H9 (cell line): ENCODE measurements around the gene TGFBR2. TPM values are rescaled to one million over a fixed set of nuclear protein-coding genes. Genes with fewer than 3 reads are reported as not detected.

Experiments used
- DNase-seq: peaks from one replicate; pipeline ENCODE4 v3.0.0-alpha.2; 2017
- H2AFZ ChIP-seq: one replicate; pipeline ENCODE4 v1.6.1; 2013; ENCODE audit warnings: mild to moderate bottlenecking, low read length, control low read depth, moderate library complexity
- H2AK5ac ChIP-seq: 2 replicates; pipeline ENCODE4 v1.6.1; 2013; ENCODE audit warnings: low read length, control low read depth, mixed read lengths; ENCODE audit not compliant: insufficient read length
- H2BK120ac ChIP-seq: one replicate; pipeline ENCODE4 v1.6.1; 2013; ENCODE audit warnings: low read depth, mild to moderate bottlenecking, low read length, control low read depth, inconsistent platforms; ENCODE audit not compliant: poor library complexity, severe bottlenecking
- H2BK12ac ChIP-seq: 2 replicates; pipeline ENCODE4 v1.6.1; 2013; ENCODE audit warnings: low read length, control low read depth, mixed read lengths, low read depth; ENCODE audit not compliant: insufficient read length
- H2BK15ac ChIP-seq: 2 replicates; pipeline ENCODE4 v1.6.1; 2013; ENCODE audit warnings: low read depth, low read length, control low read depth
- H2BK20ac ChIP-seq: one replicate; pipeline ENCODE4 v1.6.1; 2013; ENCODE audit warnings: low read depth, mild to moderate bottlenecking, low read length, control low read depth, inconsistent platforms; ENCODE audit not compliant: poor library complexity, severe bottlenecking
- H2BK5ac ChIP-seq: 2 replicates; pipeline ENCODE4 v1.6.1; 2013; ENCODE audit warnings: low read length, control low read depth, mixed read lengths; ENCODE audit not compliant: insufficient read length
- H3K14ac ChIP-seq: 2 replicates; pipeline ENCODE4 v1.6.1; 2013; ENCODE audit warnings: low read length, control low read depth; ENCODE audit not compliant: insufficient read depth
- H3K18ac ChIP-seq: 2 replicates; pipeline ENCODE4 v1.6.1; 2013; ENCODE audit warnings: low read depth, mild to moderate bottlenecking, mixed read lengths, low read length, control low read depth; ENCODE audit not compliant: insufficient read length
- H3K23ac ChIP-seq: 2 replicates; pipeline ENCODE4 v1.6.1; 2013; ENCODE audit warnings: low read length, control low read depth, mixed read lengths, low read depth; ENCODE audit not compliant: insufficient read length
- H3K23me2 ChIP-seq: 2 replicates; pipeline ENCODE4 v1.6.1; 2013; ENCODE audit warnings: low read depth, mild to moderate bottlenecking, mixed read lengths, low read length, control low read depth; ENCODE audit not compliant: insufficient read length, poor library complexity, severe bottlenecking
- H3K27ac ChIP-seq: 2 replicates; pipeline ENCODE4 v1.5.1; 2013; ENCODE audit warnings: low read length, control low read depth, mixed read lengths, low read depth; ENCODE audit not compliant: insufficient read length
- H3K27me3 ChIP-seq: 2 replicates; pipeline ENCODE4 v1.6.1; 2013; ENCODE audit warnings: low read length, control low read depth, inconsistent platforms; ENCODE audit not compliant: insufficient read depth
- H3K4ac ChIP-seq: 2 replicates; pipeline ENCODE4 v1.6.1; 2013; ENCODE audit warnings: low read depth, mild to moderate bottlenecking, control low read depth, inconsistent platforms, low read length, moderate library complexity
- H3K4me1 ChIP-seq: 2 replicates; pipeline ENCODE4 v1.6.1; 2013; ENCODE audit warnings: low read length, control low read depth, inconsistent platforms; ENCODE audit not compliant: insufficient read depth
- H3K4me2 ChIP-seq: 2 replicates; pipeline ENCODE4 v1.6.1; 2013; ENCODE audit warnings: low read length, control low read depth, mixed read lengths; ENCODE audit not compliant: insufficient read length, insufficient read depth
- H3K56ac ChIP-seq: 2 replicates; pipeline ENCODE4 v1.6.1; 2013; ENCODE audit warnings: low read depth, mild to moderate bottlenecking, mixed read lengths, low read length, control low read depth; ENCODE audit not compliant: insufficient read length
- H3K79me1 ChIP-seq: 2 replicates; pipeline ENCODE4 v1.6.1; 2013; ENCODE audit warnings: low read depth, mild to moderate bottlenecking, moderate library complexity, low read length, control low read depth, inconsistent platforms; ENCODE audit not compliant: insufficient read depth, poor library complexity, severe bottlenecking
- H3K79me2 ChIP-seq: 2 replicates; pipeline ENCODE4 v1.6.1; 2013; ENCODE audit warnings: low read length, control low read depth, inconsistent platforms; ENCODE audit not compliant: insufficient read depth
- H3K9ac ChIP-seq: 2 replicates; pipeline ENCODE4 v1.6.1; 2013; ENCODE audit warnings: low read length, control low read depth, mixed read lengths; ENCODE audit not compliant: insufficient read length; ENCODE audit errors: extremely low read depth
- H3K9me3 ChIP-seq: one replicate; pipeline ENCODE4 v1.6.1; 2013; ENCODE audit warnings: low read depth, low read length, inconsistent platforms; ENCODE audit not compliant: control insufficient read depth
- H3T11ph ChIP-seq: one replicate; pipeline ENCODE4 v1.6.1; 2013; ENCODE audit warnings: mild to moderate bottlenecking, low read length, control low read depth, inconsistent platforms
- H4K20me1 ChIP-seq: one replicate; pipeline ENCODE4 v1.6.1; 2013; ENCODE audit not compliant: control insufficient read depth, insufficient read length, insufficient read depth
- H4K5ac ChIP-seq: 2 replicates; pipeline ENCODE4 v1.6.1; 2013; ENCODE audit warnings: low read depth, mild to moderate bottlenecking, mixed read lengths, low read length, control low read depth; ENCODE audit not compliant: insufficient read length
- H4K8ac ChIP-seq: replicated peaks from 2 replicates; pipeline ENCODE4 v1.6.1; 2013; ENCODE audit warnings: low read length, control low read depth, mixed read lengths, low read depth; ENCODE audit not compliant: insufficient read length
- H4K91ac ChIP-seq: 2 replicates; pipeline ENCODE4 v1.6.1; 2013; ENCODE audit warnings: low read depth, mild to moderate bottlenecking, moderate library complexity, mixed read lengths, low read length, control low read depth; ENCODE audit not compliant: insufficient read length
- H3K27ac Mint-ChIP-seq, 3 experiments: 2 replicates in 2 of 3; 3 replicates in 1 of 3; pipeline ENCODE4 v1.8.0; 2020 to 2021; ENCODE audit warnings: mixed read lengths in 3 of 3, mild to moderate bottlenecking in 1 of 3, moderate library complexity in 1 of 3
- H3K27me3 Mint-ChIP-seq: 2 replicates; pipeline ENCODE4 v1.8.0; 2021; ENCODE audit warnings: low read depth, mild to moderate bottlenecking, moderate library complexity, mixed read lengths
- H3K36me3 Mint-ChIP-seq, 3 experiments: 2 replicates in 2 of 3; 3 replicates in 1 of 3; pipeline ENCODE4 v1.8.0; 2020 to 2021; ENCODE audit warnings: low read depth in 3 of 3, mixed read lengths in 3 of 3; ENCODE audit not compliant: insufficient read depth in 1 of 3
- H3K4me1 Mint-ChIP-seq, 2 experiments: 2 replicates each; pipeline ENCODE4 v1.8.0; 2020; ENCODE audit warnings: mixed read lengths in 2 of 2
- H3K4me3 Mint-ChIP-seq, 2 experiments: 2 replicates in 1 of 2; 3 replicates in 1 of 2; pipeline ENCODE4 v1.8.0; 2020 to 2021; ENCODE audit warnings: mild to moderate bottlenecking in 2 of 2, mixed read lengths in 2 of 2, moderate library complexity in 1 of 2
- H3K9me3 Mint-ChIP-seq, 2 experiments: 2 replicates in 1 of 2; 3 replicates in 1 of 2; pipeline ENCODE4 v1.8.0; 2020; ENCODE audit warnings: mild to moderate bottlenecking in 2 of 2, mixed read lengths in 2 of 2, moderate library complexity in 1 of 2
- CTCF ChIP-seq: fragments of 200-600 bp; sonication (generic); conservative IDR thresholded peaks from 3 replicates; pipeline ENCODE4 v1.8.0; 2021; ENCODE audit warnings: antibody characterized with exemption, mild to moderate bottlenecking
- WGBS: extraction: QIAGEN DNeasy Blood & Tissue Kit; methylation state at CpG from one replicate; pipeline ENCODE4 v1.1.7; 2013; ENCODE audit warnings: missing lambda C conversion rate, low lambda C conversion rate, mixed read lengths; ENCODE audit not compliant: insufficient read length; ENCODE audit errors: extremely low coverage; 5-methylcytosine and 5-hydroxymethylcytosine counted together
- total RNA-seq: library from RNA; stranded (reverse); gene quantifications from 2 replicates; pipeline ENCODE4 v1.2.1, GENCODE V29; 2021

TGFBR2 gene
- total RNA-seq, 1 experiment from 2014 or later, result 10.6 TPM

GRCh38 chr3:30645077-30645476 is 38.7 kb downstream of the TGFBR2 start:
- Mint-ChIP-seq H3K27ac (no peak overlapping the region), H3K36me3 (peaks cover 28 to 42% (median 32%) of the 10 kb centered on the region in 3 experiments), H3K4me1 (peaks cover 13 to 17% of the 10 kb centered on the region in 2 experiments), H3K4me3 (no peak overlapping the region), H3K27me3 (no peaks in the 10 kb centered on the region), H3K9me3 (no peaks in the 10 kb centered on the region)
- Histone ChIP-seq H3K56ac (no peak overlapping the region), H2BK5ac (no peak overlapping the region), H3K79me2 (peaks cover 4% of the 10 kb centered on the region; the same call in 1 of the 2 replicates), H4K8ac (no peak overlapping the region), H3K27me3 (no peaks in the 10 kb centered on the region), H3K23ac (no peak overlapping the region), H4K5ac (no peak overlapping the region), H3K27ac (no peak overlapping the region), H3K4me1 (peaks cover 7% of the 10 kb centered on the region; the same call in 1 of the 2 replicates), H2AK5ac (no peak overlapping the region), H3K18ac (no peak overlapping the region), H3K79me1 (no peaks in the 10 kb centered on the region), H3T11ph (no peak overlapping the region), H3K14ac (no peak overlapping the region), H3K4me2 (no peak overlapping the region), H2BK20ac (no peak overlapping the region), H3K23me2 (no peaks in the 10 kb centered on the region), H4K20me1 (no peaks in the 10 kb centered on the region), H2BK120ac (no peak overlapping the region), H3K9me3 (no peaks in the 10 kb centered on the region), H2AFZ (no peak overlapping the region), H3K4ac (no peak overlapping the region), H4K91ac (no peak overlapping the region), H2BK12ac (no peak overlapping the region), H2BK15ac (no peak overlapping the region), H3K9ac (no peak overlapping the region)
- no peak for TF ChIP-seq CTCF
- no CpG with 5 or more reads among the region's 4 CpGs for WGBS
- no peak for DNase-seq
